Epithelial cell of esophagus (primary cell): ENCODE results near the gene FYCO1.
A peak's percentile ranks its signal among the peaks of the same experiment; 100 is the strongest.
"Not testable (repeated sequence)": the region's sequence is repeated elsewhere in the genome, so short reads cannot be mapped to it uniquely, and the experiment has no call there.

Experiments used
- DNase-seq: peaks from one replicate; pipeline ENCODE4 v3.0.0; 2010; ENCODE audit warnings: low read depth
- H3K4me3 ChIP-seq: 2 replicates; pipeline ENCODE4 v1.5.1; 2011; ENCODE audit warnings: mild to moderate bottlenecking, low read length, control low read depth
- CTCF ChIP-seq: IDR thresholded peaks from 2 replicates; pipeline ENCODE4 v1.5.1; 2011; ENCODE audit warnings: low read depth, mild to moderate bottlenecking, low read length, control low read depth, inconsistent platforms; ENCODE audit not compliant: insufficient read depth; ENCODE audit errors: missing control alignments

Gene FYCO1

GRCh38 chr3:45995236-45996192 lies at the start of gene FYCO1:
Gene FYCO1, minus strand, starts transcription at chr3:45995824. Its CDS starts 10,914 bp downstream, at chr3:45984910.
- no peak for TF ChIP-seq CTCF
- peak within 1 kb of the TSS; percentile 93 for H3K4me3 ChIP-seq
- DNase-seq = peak; percentile 90

GRCh38 chr3:46038916-46039315 lies 43.3 kb upstream of the FYCO1 start:
- no peak for TF ChIP-seq CTCF
- DNase-seq = no peak
- no peak overlapping the region for H3K4me3 ChIP-seq

GRCh38 chr3:46038071-46038470 lies 42.4 kb upstream of the FYCO1 start:
- not testable (repeated sequence) for DNase-seq

GRCh38 chr3:46036191-46036590 lies 40.6 kb upstream of the FYCO1 start:
- no peak for TF ChIP-seq CTCF
- H3K4me3 ChIP-seq = no peak overlapping the region
- DNase-seq = no peak

More at GRCh38 chr3:46038071-46038470, 42.4 kb upstream of the FYCO1 start:
- H3K4me3 ChIP-seq = not testable (repeated sequence)

GRCh38 chr3:46031747-46032146 lies 36.1 kb upstream of the FYCO1 start:
- no peak for TF ChIP-seq CTCF
- DNase-seq = no peak
- H3K4me3 ChIP-seq = no peak overlapping the region

- TF ChIP-seq CTCF = no peak
- no peak overlapping the region for H3K4me3 ChIP-seq
- no peak for DNase-seq
These were observed 35.6 kb upstream of the FYCO1 start for GRCh38 chr3:46031269-46031668.

GRCh38 chr3:46030626-46031025 lies 35.0 kb upstream of the FYCO1 start:
- DNase-seq = no peak
- TF ChIP-seq CTCF = no peak

More at GRCh38 chr3:46030626-46031025, 35.0 kb upstream of the FYCO1 start:
- H3K4me3 ChIP-seq = no peak overlapping the region
